ENCODE data around the gene RAB3C. TPM values are rescaled to one million over a fixed set of nuclear protein-coding genes. Genes with fewer than 3 reads are reported as not detected.

Gene RAB3C
- total RNA-seq, 2 experiments from 2014 or later, result not detected

DNA sequence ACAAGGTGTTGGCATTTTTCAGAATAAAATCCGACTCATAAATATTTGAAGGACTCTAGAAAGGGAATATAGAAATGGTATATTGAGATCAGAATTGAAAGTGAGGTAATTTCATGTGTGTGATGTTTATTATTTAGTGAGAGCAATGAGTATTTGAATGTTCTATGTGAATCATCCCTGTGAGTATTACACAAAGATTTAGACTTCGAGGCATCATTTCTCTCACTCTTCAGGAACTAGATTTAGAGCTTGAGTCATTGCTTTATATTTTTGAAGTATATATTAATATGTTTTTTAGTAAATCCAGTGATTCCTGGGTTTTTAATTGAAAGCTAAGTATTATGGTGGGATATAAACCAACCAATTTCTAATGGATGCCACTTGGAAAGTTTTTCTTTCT is 91.2 kb downstream of the RAB3C start:
- Mint-ChIP-seq H3K27ac (no peak overlapping the region), H3K4me1 (ENCODE audit: low read depth) (no peaks in the 10 kb centered on the region), H3K4me3 (no peak overlapping the region), H3K9me3 (no peaks in the 10 kb centered on the region), H3K36me3 (ENCODE audit: low read depth) (no peaks in the 10 kb centered on the region), H3K27me3 (no peaks in the 10 kb centered on the region)
- no peak for TF ChIP-seq CTCF (IDR thresholded peaks at IDR 0.05)
- ATAC-seq (ENCODE audit: poor library complexity) (no peak), DNase-seq (no peak)
- ChIA-PET POLR2A (no interaction called here), CTCF (no interaction called here)
- peaks cover 0 to 3% of the 10 kb centered on the region in 2 experiments for H3K9me3 ChIP-seq (ENCODE audit: control insufficient read depth in 1 of 2, insufficient read depth in 1 of 2, low read length in 2 of 2)
- no peaks in the 10 kb centered on the region for H3K4me1 ChIP-seq (ENCODE audit: insufficient read depth, low read length)
- no peak overlapping the region for H3K4me3 ChIP-seq (ENCODE audit: low read length)
- no peaks in the 10 kb centered on the region for H3K36me3 ChIP-seq (ENCODE audit: insufficient read depth, low read length)
- no peak overlapping the region for H3K27ac ChIP-seq (ENCODE audit: low read depth in 1 of 2, low read length in 2 of 2)
- H3K27me3 ChIP-seq (ENCODE audit: control insufficient read depth in 1 of 2, insufficient read depth in 2 of 2, low read length in 2 of 2), result peaks cover 0 to 5% of the 10 kb centered on the region in 2 experiments
- intact Hi-C loops (cut with DNase I, micrococcal nuclease), result no loop called here

GRCh38 chr5:58674711-58675110 is 91.8 kb downstream of the RAB3C start:
- Mint-ChIP-seq H3K9me3 (no peaks in the 10 kb centered on the region), H3K36me3 (ENCODE audit: low read depth) (no peaks in the 10 kb centered on the region), H3K4me1 (ENCODE audit: low read depth) (no peaks in the 10 kb centered on the region), H3K4me3 (no peak overlapping the region), H3K27ac (no peak overlapping the region), H3K27me3 (no peaks in the 10 kb centered on the region)
- no peak for TF ChIP-seq CTCF (IDR thresholded peaks at IDR 0.05)
- H3K27ac ChIP-seq (ENCODE audit: low read depth in 1 of 2, low read length in 2 of 2), result no peak overlapping the region
- ChIA-PET CTCF (no interaction called here), POLR2A (no interaction called here)
- H3K4me3 ChIP-seq (ENCODE audit: low read length), result no peak overlapping the region
- DNase-seq (no peak), ATAC-seq (ENCODE audit: poor library complexity) (no peak)
- intact Hi-C loops (cut with DNase I, micrococcal nuclease), result no loop called here
- H3K9me3 ChIP-seq (ENCODE audit: control insufficient read depth in 1 of 2, insufficient read depth in 1 of 2, low read length in 2 of 2), result peaks cover 0 to 3% of the 10 kb centered on the region in 2 experiments
- no peaks in the 10 kb centered on the region for H3K36me3 ChIP-seq (ENCODE audit: insufficient read depth, low read length)
- peaks cover 0 to 5% of the 10 kb centered on the region in 2 experiments for H3K27me3 ChIP-seq (ENCODE audit: control insufficient read depth in 1 of 2, insufficient read depth in 2 of 2, low read length in 2 of 2)
- no peaks in the 10 kb centered on the region for H3K4me1 ChIP-seq (ENCODE audit: insufficient read depth, low read length)

- intact Hi-C loops (cut with DNase I, micrococcal nuclease), result no loop called here
- Mint-ChIP-seq H3K36me3 (ENCODE audit: low read depth) (no peaks in the 10 kb centered on the region), H3K9me3 (no peaks in the 10 kb centered on the region), H3K27ac (no peak overlapping the region), H3K27me3 (no peaks in the 10 kb centered on the region), H3K4me3 (no peak overlapping the region), H3K4me1 (ENCODE audit: low read depth) (no peaks in the 10 kb centered on the region)
- H3K4me1 ChIP-seq (ENCODE audit: insufficient read depth, low read length), result no peaks in the 10 kb centered on the region
- ChIA-PET CTCF (no interaction called here), POLR2A (no interaction called here)
- no peak overlapping the region for H3K4me3 ChIP-seq (ENCODE audit: low read length)
- H3K27me3 ChIP-seq (ENCODE audit: control insufficient read depth in 1 of 2, insufficient read depth in 2 of 2, low read length in 2 of 2), result peaks cover 0 to 5% of the 10 kb centered on the region in 2 experiments
- H3K27ac ChIP-seq (ENCODE audit: low read depth in 1 of 2, low read length in 2 of 2), result no peak overlapping the region
- no peaks in the 10 kb centered on the region for H3K36me3 ChIP-seq (ENCODE audit: insufficient read depth, low read length)
- no peak for TF ChIP-seq CTCF (IDR thresholded peaks at IDR 0.05)
- peaks cover 0 to 3% of the 10 kb centered on the region in 2 experiments for H3K9me3 ChIP-seq (ENCODE audit: control insufficient read depth in 1 of 2, insufficient read depth in 1 of 2, low read length in 2 of 2)
- DNase-seq (no peak), ATAC-seq (ENCODE audit: poor library complexity) (no peak)
These were observed 92.5 kb downstream of the RAB3C start for GRCh38 chr5:58675341-58675740.

All from CD4-positive, alpha-beta T cell (primary cell).